HG03159 (cell line): ENCODE results near the gene PSMA6.
"Not testable (repeated sequence)": the region's sequence is repeated elsewhere in the genome, so short reads cannot be mapped to it uniquely, and the experiment has no call there.

Experiments
- ATAC-seq: cut with Tn5 transposase; IDR thresholded peaks from one replicate; pipeline ENCODE4 v1.9.1; 2021; ENCODE audit warnings: mild to moderate bottlenecking, moderate library complexity; ENCODE audit not compliant: unreplicated experiment

The PSMA6 gene

GRCh38 chr14:35284506-35284905 lies 7.7 kb upstream of the PSMA6 start:
- no peak for ATAC-seq

GRCh38 chr14:35285168-35286002 lies 6.8 kb upstream of the PSMA6 start:
- peak; percentile 68 for ATAC-seq

- peak; percentile 7 for ATAC-seq
These were observed 6.1 kb upstream of the PSMA6 start for GRCh38 chr14:35286003-35286600.

- no peak for ATAC-seq
These were observed 5.5 kb upstream of the PSMA6 start for GRCh38 chr14:35286707-35287106.

GRCh38 chr14:35287431-35288013 lies 4.7 kb upstream of the PSMA6 start:
- ATAC-seq, result no peak

GRCh38 chr14:35289623-35290022 lies 2.6 kb upstream of the PSMA6 start:
- no peak for ATAC-seq

- peak; percentile 2 for ATAC-seq
These were observed 784 bp downstream of the PSMA6 start for GRCh38 chr14:35292770-35293561.

GRCh38 chr14:35295845-35296161 lies 3.6 kb downstream of the PSMA6 start:
- no peak for ATAC-seq

- ATAC-seq, result no peak
These were observed 4.4 kb downstream of the PSMA6 start for GRCh38 chr14:35296545-35296944.

- ATAC-seq, result no peak
These were observed 5.5 kb downstream of the PSMA6 start for GRCh38 chr14:35297706-35298105.

GRCh38 chr14:35298351-35298750 lies 6.2 kb downstream of the PSMA6 start:
- ATAC-seq, result no peak

- no peak for ATAC-seq
These were observed 7.5 kb downstream of the PSMA6 start for GRCh38 chr14:35299708-35300107.

GRCh38 chr14:35300228-35300627 lies 8.0 kb downstream of the PSMA6 start:
- ATAC-seq, result no peak

- ATAC-seq, result not testable (repeated sequence)
These were observed 9.2 kb downstream of the PSMA6 start for GRCh38 chr14:35301334-35301733.

- no peak for ATAC-seq
These were observed 9.8 kb downstream of the PSMA6 start for GRCh38 chr14:35301735-35302528.

- no peak for ATAC-seq
These were observed 11.2 kb downstream of the PSMA6 start for GRCh38 chr14:35303149-35303935.

GRCh38 chr14:35304812-35305462 lies 12.8 kb downstream of the PSMA6 start:
- no peak for ATAC-seq

GRCh38 chr14:35305633-35306032 lies 13.5 kb downstream of the PSMA6 start:
- no peak for ATAC-seq

GRCh38 chr14:35306114-35306513 lies 13.9 kb downstream of the PSMA6 start:
- ATAC-seq, result no peak
